ENCODE results near the gene PATZ1. TPM values are rescaled to one million over a fixed set of nuclear protein-coding genes. Genes with fewer than 3 reads are reported as not detected.

Gene PATZ1
- polyA plus RNA-seq, 3 donors: 68.4 to 72.1 (median 72.0) TPM

GRCh38 chr22:31284281-31285155, 61.6 kb downstream of the PATZ1 start:
- no peak for DNase-seq (ENCODE audit: low read depth in 3 of 3, low spot score in 2 of 3)

- DNase-seq (ENCODE audit: low read depth in 3 of 3, low spot score in 2 of 3): no peak
Observed at GRCh38 chr22:31282748-31283468, 63.2 kb downstream of the PATZ1 start.

- no peak for DNase-seq (ENCODE audit: low read depth in 3 of 3, low spot score in 2 of 3)
Observed at GRCh38 chr22:31281733-31282132, 64.4 kb downstream of the PATZ1 start.

GRCh38 chr22:31279821-31280505, 66.2 kb downstream of the PATZ1 start:
- DNase-seq (ENCODE audit: low read depth in 3 of 3, low spot score in 2 of 3): no peak

- DNase-seq (ENCODE audit: low read depth in 3 of 3, low spot score in 2 of 3): no peak
Observed at GRCh38 chr22:31279327-31279669, 66.8 kb downstream of the PATZ1 start.

- no peak for DNase-seq (ENCODE audit: low read depth in 3 of 3, low spot score in 2 of 3)
Observed at GRCh38 chr22:31278626-31279326, 67.4 kb downstream of the PATZ1 start.

GRCh38 chr22:31278151-31278621, 68.0 kb downstream of the PATZ1 start:
- DNase-seq (ENCODE audit: low read depth in 3 of 3, low spot score in 2 of 3): no peak

- no peak for DNase-seq (ENCODE audit: low read depth in 3 of 3, low spot score in 2 of 3)
Observed at GRCh38 chr22:31277741-31278140, 68.4 kb downstream of the PATZ1 start.

- DNase-seq (ENCODE audit: low read depth in 3 of 3, low spot score in 2 of 3): no peak
Observed at GRCh38 chr22:31276426-31277167, 69.5 kb downstream of the PATZ1 start.

Other genes starting within 250 kb of the PATZ1 start
- 1 to 10 TPM; 6.6 to 8.0 (median 7.6) TPM for gene SELENOM, start 238.8 kb downstream of the PATZ1 start, polyA plus RNA-seq (ENCODE audit: insufficient read length in 3 of 3)
- gene INPP5J, start 223.4 kb downstream of the PATZ1 start, polyA plus RNA-seq (ENCODE audit: insufficient read length in 3 of 3): 1 to 10 TPM; 3.5 to 3.9 (median 3.9) TPM
- gene PLA2G3, start 205.8 kb downstream of the PATZ1 start, polyA plus RNA-seq (ENCODE audit: insufficient read length in 3 of 3): under 1 TPM; 0.10 to 0.24 (median 0.13) TPM
- 10 to 100 TPM; 51.6 to 54.4 (median 54.3) TPM for gene RNF185, start 186.2 kb downstream of the PATZ1 start, polyA plus RNA-seq (ENCODE audit: insufficient read length in 3 of 3)
- 10 to 100 TPM; 48.5 to 50.8 (median 49.4) TPM for gene LIMK2, start 134.0 kb downstream of the PATZ1 start, polyA plus RNA-seq (ENCODE audit: insufficient read length in 3 of 3)
- 10 to 100 TPM; 12.1 to 14.8 (median 12.9) TPM for gene PIK3IP1, start 53.9 kb downstream of the PATZ1 start, polyA plus RNA-seq (ENCODE audit: insufficient read length in 3 of 3)
- 10 to 100 TPM; 88.0 to 94.8 (median 93.9) TPM for gene DRG1, start 53.3 kb upstream of the PATZ1 start, polyA plus RNA-seq (ENCODE audit: insufficient read length in 3 of 3)
- 10 to 100 TPM; 43.7 to 54.5 (median 50.1) TPM for gene EIF4ENIF1, start 143.5 kb upstream of the PATZ1 start, polyA plus RNA-seq (ENCODE audit: insufficient read length in 3 of 3)
- 10 to 100 TPM; 20.5 to 22.4 (median 22.0) TPM for gene SFI1, start 150.2 kb upstream of the PATZ1 start, polyA plus RNA-seq (ENCODE audit: insufficient read length in 3 of 3)

Data from right renal cortex interstitium (tissue), 3 donors.